UCSD-AML1 (cell line): Measurements from ENCODE around the gene PAK5.

Experiments
- DNase-seq: peaks from one replicate; lab custom pipeline; 2025; ENCODE audit not compliant: unreplicated experiment; lab: John Stamatoyannopoulos, UW

Gene PAK5

DNA sequence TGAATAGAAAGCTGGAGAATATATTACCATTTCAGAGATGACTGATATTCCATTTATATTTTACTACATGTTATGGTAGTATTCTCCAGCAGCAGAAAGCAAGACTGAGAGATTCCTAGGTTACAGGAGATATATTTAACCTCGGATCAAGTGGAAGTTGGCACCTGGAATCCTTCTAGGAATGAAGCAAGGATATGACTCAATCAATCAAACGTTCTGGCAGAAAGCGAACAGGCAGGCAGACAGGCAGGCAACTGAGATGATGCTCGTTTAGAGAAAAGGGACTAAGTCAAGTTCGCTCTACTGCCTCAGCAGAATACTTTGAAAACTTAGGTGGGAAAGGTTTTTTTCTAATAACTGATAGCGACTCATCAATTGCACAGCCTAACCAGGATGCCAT lies 46.2 kb downstream of the PAK5 start:
- no peak for DNase-seq

DNA sequence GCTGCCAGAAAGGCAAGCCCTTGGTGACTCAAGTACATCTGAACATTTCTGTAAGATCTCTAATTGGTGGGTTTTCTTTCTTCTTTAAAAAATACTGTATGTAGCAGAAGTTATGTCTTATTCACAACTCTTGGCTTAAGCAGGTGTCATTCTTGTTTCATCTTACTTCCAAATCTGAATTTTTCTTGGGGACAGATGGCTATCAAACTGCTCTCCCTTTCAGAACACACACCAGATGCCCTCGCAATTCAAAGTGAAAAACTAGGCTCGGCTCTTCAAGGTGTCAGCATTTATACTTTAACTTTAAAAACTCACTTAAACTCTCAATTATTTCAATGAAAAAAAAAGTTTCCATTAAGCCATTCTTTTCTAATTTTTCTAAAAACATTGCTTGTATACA lies 49.7 kb downstream of the PAK5 start:
- DNase-seq: no peak

DNA sequence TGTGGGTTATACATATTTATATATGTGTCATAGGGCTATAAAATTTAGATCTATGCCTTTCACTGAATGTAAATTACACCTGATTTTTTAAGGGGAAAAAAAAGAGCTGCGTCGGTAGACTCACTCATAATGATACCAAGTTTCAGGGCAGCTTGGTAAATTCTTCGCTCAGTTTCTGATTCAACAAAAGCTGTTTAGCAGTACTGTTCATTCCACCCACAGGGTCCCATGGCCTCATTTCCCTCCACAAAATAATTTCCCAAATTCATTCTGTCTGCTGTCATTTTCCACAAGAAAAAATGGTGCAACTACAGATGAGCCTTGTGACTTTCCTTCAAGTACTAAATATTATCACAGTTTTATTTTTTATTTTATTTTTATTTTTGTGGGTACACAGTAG lies 63.7 kb downstream of the PAK5 start:
- no peak for DNase-seq

DNA sequence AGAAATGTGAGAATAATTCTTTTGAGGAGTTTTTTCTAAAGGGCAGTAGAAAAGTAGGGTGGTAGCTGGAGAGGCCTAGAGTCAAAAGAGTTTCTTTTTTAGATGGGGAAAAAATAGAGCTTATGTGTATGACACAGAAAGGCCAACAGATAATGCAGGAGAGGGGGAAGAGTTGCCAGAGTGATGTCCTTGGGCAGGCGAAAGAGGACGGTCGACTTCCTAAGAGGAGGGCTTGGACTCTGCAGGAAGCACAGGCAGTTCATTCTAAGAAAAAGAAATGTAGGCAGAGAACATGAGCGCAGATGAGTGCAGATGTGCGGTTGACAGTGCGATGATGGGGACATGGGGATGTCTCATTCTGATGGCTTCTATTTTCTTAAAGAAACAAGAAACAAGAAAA lies 68.9 kb downstream of the PAK5 start:
- DNase-seq: no peak

DNA sequence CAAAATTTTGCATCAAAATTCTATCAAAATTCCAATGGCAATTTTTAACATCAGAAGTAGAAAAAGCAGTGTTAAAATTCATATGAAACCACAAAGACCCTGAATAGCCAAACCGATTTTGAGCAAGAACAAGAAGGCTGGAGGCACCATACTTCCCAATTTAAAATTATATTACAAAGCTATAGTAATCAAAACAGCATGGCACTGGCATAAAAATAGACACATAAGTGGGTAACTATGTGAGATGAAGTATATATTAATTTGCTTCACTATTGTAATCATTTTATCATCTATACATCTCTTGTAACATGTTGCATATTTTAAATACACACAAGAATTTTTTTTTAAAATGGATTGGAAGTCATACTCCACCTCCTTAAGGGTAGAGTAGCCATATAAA lies 77.4 kb downstream of the PAK5 start:
- DNase-seq: no peak

DNA sequence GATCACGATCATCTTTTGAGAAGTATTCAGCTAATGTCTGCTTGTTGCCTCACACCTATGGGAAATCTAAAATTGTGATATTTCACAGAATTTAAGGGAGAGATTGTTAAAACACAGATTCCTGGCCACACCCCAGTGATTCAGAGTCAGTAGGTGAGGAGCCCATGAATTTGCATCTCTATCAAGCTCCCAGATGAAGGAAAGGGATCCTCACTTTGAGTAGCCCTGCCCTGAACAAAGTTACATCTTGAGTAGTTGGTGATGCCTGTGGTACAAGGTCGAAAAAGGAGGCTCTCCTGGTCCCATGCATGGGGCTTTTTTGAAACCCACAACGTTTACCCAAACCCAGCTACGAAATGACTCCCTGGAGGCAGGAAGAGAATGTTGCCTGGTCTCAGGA lies 79.5 kb downstream of the PAK5 start:
- no peak for DNase-seq

DNA sequence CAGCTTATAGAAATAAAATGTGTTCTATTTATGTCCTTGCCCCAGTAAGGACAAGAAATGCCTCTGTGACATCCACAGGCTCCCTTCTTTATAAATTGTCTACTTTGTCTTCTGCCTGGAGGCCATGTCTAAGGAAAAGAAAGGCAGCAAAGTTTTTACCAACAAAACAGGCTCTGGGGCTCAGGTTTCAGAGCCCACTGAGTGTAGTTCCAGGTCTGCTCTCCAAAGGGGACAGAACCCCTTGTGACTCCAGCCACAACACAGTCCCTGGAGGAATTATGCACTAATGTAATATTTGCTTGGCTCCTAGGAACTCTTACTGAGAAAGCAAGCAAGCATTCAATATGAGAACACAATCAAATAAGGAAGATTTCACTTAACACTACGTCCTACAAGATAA lies 80.1 kb downstream of the PAK5 start:
- no peak for DNase-seq

DNA sequence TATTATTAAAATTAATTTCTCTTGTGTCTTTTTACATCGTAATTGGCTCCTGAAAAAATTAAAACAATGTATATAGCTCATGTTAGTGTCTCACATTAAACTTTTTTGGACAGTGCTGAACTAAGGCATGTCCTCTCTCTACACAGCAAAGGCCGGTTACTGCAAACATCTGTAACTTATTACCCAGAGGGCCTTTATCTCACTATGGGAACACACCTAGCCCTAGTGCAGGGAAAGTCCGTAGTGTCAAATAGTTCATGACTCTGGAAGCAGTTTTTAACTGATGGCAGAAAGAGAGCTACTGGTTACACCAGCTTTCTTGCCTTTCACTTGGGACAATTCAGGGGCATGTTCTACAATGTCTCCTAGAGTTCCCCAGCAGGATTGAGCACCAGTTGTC lies 82.2 kb downstream of the PAK5 start:
- DNase-seq: no peak

DNA sequence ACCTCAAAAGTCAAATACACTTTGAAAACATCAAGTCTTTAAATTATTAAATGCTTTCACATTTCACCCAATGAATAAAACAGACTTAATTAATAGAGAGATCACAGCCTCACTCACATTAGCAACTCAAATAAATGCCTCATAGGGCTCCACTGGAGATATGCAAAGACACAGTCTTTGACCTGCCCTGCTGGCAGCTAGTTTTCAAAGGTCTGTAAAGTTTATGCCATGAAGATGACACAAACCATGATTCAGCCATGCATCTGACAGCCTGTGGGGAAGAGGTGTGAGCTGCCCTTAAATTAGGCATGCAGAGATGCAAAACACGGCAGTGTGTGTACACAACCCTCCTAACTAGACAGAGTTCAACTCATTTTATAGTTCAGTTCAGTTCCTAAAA lies 83.6 kb downstream of the PAK5 start:
- no peak for DNase-seq

DNA sequence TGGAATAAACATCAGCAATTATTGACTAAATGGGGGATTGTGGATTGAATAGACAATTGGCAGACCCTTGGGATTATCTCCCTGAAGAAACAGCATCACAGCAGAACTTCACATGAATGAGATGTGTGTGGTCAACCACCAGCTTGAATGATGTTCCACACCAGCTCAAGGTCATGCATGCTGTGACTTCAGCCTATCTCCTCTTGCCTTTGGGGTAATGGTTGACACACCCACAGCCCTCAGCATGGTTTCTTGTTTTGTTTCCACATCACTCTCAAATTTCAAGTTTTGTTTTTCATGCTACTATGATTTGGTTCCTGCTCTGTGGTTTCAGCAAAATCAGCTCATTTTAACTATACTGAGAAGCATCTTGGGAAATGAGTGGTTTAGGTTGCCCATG lies 94.3 kb downstream of the PAK5 start:
- no peak for DNase-seq

DNA sequence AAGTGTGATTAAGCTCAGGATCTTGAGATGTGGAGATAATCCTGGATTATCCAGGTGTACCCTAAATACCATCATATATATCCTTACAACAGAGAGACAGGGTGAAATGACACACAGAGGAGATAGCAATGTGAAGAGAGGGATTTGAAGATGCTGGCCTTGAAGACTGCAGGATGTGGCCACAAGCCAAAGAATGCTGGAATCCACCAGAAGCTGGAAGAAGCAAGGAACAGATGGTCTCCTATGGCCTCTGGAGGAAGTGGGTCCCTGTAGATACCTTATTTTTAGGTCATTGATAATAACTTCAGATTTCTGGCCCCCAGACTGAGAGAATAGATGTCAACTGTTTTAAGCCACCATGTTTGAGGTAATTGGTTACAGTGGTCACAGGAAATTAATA lies 95.0 kb downstream of the PAK5 start:
- DNase-seq: no peak

DNA sequence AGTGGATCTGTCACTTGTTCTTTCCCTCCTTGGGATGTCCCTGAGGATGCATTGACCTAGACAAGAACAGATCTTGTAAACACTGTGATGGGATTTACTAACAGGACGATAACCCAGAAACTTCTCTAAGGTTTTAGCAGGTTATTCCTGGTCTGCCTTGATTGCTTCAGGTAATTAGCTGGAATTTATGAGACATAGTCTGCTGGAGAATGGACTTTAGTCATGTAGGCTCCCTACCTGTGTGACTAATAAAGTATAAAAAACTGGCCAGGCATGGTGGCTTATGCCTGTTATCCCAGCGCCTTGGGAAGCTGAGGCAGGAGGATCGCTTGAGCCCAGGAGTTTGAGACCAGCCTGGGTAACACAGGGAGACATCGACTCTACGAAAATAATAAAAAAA lies 96.1 kb downstream of the PAK5 start:
- DNase-seq: no peak

DNA sequence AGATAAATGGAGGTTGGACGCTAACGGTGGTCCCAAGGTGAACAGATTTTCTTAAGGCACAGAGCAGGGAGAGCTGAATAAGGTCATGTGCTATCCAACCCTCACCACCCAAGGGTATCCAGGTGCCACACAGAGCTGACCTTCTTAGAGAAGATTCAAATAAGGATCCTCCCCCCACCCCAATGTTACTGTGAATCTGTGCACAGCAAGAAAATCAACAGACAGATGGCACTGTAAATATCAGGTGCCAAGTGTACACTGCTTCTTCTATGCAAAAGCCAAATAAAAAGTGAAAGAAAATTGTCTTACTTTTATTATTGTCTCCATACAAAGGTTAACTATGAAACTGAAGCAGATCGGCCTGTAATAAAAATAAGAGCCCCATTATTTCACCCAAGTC lies 96.9 kb downstream of the PAK5 start:
- no peak for DNase-seq

DNA sequence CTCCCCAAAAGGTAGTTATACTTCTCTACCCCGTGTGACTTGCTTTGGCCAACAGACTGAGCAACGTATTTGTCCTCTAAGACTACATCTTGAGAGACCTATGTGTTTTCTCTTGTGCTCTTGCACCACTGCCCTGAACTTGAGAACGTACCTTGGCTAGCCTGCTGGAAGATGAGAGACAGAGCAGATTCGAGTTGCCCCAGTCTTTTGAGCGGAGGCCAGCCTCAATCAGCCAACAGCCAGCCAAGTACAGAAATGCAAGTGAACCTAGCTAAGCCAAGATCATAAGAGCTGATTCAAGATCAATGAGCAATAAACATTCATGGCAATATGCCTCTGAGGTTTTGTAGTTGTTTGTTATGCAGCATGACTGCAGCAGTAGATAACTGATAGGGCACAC lies 98.4 kb downstream of the PAK5 start:
- no peak for DNase-seq

DNA sequence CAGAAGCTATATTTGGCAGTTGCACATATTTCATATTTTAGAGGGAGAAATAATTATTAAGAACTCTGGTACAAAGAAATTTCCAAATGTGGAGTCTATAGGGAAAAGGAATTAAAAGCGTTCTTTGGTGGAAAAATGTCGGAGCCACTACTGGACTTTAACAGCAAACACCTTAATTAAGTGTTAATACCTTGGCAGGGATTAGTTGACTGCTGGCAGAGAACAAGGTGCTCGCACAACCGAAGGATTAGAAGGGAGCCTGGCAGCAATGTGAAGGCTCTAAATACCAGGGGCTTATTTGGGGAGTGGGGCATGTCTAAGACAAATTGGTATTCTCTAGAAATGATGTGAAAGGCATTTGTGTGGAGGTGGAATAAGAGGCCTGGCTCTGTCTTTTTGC lies 98.9 kb downstream of the PAK5 start:
- DNase-seq: no peak

DNA sequence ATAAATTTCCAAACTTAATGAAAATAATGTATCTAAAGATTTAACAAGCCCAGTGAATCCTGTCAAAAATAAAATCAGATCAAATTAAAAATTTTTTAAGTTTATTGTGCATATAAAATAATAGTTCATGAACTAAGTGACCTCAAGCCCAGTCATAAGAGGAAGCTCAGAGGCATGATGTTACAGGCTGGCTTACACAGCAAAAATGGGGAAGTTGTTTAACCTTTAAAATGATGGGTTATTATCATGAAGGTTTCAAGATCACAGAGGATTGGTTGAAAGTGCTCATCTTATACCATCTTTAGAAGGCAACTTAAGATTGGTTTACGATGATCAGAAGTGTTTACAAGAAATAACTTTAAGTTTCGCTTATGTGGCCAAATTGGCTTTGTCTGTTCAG lies 102.5 kb downstream of the PAK5 start:
- no peak for DNase-seq

DNA sequence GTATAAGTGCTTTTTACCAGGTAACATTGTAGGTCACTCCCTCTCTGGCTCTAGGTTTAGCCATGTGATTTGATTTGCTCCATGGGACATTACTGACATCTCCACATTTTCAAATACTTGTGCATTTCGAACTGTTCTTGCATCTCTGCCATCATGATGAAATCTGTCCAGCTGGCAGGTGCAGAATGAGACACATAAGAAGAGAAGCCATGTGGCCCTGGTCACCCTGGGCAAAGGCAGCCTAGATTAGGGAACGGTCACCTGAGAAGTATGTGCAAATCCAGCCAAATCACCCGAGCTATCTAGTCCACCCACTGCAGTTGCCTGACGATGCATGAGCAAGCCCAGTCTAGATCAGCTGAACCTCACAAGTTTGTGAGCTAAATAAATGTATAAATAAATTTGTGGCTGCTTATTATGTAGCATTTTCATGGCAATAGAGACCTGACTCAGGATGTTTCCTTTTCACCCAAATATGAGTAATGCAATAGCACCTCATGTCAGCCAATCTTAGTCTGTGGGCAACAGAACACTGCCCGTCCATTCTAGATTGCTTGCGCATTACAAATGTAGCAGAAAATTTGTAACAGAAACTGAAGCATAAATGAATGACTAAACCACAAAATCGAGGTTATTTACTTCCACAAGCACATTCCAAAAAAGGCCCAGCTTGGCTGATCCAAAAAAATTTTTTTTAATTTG lies 115.2 kb downstream of the PAK5 start:
- no peak for DNase-seq

DNA sequence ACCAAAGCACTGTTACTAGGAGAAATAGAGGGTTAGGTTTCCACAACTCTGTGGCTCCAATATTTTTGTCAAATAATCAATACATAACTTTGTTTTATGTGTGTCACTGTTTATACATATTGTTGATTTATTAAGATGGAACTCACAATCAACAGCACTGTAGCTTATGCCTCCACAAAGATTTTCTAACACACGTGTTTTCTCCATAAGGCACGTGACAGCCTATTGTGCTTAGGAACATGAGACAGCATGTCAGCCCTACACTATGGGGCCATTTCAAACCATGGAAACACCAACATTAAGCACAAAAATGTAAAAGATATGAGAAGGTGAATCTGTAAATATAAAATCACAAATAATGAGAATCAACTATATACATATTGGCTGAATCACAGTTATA lies 127.0 kb downstream of the PAK5 start:
- DNase-seq: no peak

DNA sequence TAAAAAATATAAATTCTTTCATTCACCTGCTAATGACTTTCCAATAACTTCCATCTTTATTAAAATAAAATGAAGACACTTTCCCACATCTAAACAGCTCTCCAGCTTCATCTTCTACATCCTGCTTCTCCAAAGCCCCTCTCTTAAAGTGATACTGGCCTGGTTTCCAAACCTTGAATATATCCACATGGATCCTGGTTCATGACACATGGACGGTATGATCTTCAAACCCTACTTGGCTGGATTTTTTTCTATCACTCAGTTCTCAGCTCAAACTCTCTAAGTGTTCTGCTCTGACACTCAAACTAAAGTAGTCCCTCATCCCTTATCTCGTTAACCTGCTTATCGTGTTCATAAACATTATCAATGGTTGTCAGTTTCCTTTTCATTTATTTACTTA lies 128.2 kb downstream of the PAK5 start:
- no peak for DNase-seq

DNA sequence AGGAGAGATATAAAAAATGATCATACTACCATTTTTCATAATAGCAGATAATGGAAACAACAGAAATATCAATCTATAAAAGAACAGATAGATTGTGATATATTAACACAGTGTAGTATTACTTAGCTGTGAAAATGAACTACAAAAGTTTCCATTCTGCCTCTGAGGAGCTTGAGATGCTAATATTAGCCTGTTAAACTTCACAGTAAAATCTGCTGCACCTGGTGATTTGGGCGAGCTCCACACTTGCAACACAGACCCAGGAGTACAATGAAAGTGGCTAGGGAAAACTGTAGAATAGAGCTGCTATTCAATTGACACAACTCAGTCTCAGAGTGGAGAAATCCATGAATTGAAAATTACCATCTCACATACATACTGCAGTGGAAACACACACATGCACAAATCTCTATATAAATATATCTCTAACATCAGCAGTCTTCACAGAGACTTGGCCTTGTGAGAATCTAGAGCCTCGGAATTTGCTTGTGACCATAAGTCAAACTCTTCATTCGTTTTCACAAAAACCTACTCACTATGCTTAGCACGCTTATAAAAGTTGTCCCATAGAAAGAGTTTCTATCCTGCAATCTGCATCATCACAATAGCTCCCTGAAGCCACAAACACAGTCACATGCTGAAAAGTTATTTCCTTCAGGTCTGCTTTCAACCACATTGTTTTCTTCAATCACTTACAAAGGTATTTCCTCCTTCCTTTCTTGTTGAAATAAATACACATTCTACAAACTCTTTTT lies 133.0 kb downstream of the PAK5 start:
- no peak for DNase-seq

DNA sequence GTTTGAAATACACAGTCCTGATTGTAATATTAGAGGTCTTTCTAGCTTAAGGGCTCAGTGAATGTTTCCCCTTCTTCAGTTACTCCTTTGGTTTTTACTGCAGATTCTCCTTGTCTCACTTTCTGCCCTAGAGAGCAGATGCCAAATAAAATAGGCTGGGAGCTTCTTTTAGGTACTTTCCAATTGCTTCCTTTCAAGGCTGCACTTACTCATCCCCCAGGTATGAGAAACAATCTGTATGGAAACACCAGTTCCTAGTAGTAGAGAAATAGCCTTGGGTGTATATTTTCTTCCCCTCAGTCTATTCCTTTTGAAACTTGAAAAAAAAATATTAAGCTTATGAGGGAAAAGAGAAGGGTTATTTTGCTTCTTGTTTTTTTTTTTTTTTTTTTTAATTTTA lies 139.7 kb downstream of the PAK5 start:
- DNase-seq: no peak

DNA sequence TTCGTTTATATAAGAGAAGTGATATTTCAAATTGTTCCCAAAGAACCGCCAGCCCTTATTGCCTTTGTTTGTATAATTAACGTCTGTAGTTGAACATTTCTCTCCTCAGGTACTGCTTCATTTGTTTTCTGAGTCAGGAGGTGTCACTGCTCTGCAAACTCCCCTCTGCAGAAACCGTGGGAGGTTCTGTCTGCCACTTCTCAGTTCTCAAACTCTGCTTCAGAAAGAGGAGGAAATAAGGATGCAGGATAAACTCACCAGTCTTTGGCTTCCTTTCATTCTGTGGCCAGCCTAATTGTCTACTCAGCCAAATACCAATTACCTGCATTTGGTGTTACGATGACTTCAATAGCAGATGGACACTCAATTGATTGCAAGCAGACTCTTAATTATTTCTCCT lies 149.8 kb downstream of the PAK5 start:
- no peak for DNase-seq

DNA sequence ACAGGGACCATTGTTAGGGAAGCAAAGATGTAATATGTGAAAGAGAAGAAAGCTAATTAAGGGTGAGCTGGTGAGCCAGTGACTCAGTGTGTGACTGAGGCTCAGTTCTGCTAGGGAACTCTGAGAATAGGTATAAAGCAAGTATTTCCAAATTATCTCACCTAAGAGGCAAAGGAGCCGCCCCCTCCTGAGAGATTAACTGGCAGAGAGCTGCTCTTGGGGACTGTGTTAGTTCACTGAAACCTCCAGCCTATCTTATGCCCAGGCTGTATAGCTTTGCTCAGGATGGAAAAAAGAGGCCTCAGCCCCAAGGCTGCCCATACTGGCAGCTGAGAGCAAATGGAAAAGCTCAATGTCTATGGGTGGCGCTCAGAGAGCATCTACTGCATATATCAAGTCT lies 152.0 kb downstream of the PAK5 start:
- DNase-seq: no peak
